ENCODE measurements around the gene ANKRD16.
A peak's percentile ranks its signal among the peaks of the same experiment; 100 is the strongest.

The ANKRD16 gene

DNA sequence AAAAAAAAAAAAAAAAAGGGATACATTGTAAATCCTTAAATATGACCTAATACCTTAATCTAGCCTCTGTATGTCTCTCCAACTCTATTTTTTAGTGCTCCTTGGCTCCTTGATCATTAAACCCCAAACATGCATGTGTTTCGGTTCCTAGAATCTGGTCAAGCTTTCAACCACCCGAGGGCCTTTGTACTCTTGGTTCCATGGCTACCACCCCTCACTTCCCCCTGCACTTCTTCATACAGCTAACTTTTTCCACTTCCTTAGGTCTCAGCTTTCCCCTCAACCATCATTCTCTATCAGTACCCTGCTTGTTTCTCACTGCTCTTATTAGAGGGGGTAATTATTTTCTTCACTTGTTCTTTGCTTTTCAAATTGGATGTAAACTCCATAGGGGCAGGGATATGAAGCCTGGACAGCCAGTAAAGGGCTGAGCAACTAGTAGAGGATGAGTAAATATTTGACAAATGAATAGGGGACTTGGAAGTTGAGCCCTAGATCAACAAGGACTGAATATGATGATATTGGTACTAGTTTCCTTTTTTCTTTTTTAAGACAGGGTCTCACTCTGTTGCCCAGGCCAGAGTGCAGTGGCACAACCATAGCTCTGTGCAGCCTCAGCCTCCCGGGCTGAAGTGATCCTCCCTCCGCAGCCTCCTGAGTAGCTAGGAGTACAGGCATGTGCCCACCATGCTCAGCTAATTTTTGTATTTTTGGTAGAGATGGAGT lies 72.2 kb downstream of the ANKRD16 start:
- no peak for TF ChIP-seq CTCF (IDR thresholded peaks at IDR 0.05; ENCODE audit: extremely low read depth, missing control alignments)
- peak; percentile 53 for DNase-seq (ENCODE audit: low spot score)

- no peak for TF ChIP-seq CTCF (IDR thresholded peaks at IDR 0.05; ENCODE audit: extremely low read depth, missing control alignments)
- peak; percentile 36 for DNase-seq (ENCODE audit: low spot score)
Observed at GRCh38 chr10:5816170-5816569, 73.5 kb downstream of the ANKRD16 start.

- no peak for DNase-seq (ENCODE audit: low spot score)
- no peak for TF ChIP-seq CTCF (IDR thresholded peaks at IDR 0.05; ENCODE audit: extremely low read depth, missing control alignments)
Observed at GRCh38 chr10:5814110-5815107, 75.3 kb downstream of the ANKRD16 start.

DNA sequence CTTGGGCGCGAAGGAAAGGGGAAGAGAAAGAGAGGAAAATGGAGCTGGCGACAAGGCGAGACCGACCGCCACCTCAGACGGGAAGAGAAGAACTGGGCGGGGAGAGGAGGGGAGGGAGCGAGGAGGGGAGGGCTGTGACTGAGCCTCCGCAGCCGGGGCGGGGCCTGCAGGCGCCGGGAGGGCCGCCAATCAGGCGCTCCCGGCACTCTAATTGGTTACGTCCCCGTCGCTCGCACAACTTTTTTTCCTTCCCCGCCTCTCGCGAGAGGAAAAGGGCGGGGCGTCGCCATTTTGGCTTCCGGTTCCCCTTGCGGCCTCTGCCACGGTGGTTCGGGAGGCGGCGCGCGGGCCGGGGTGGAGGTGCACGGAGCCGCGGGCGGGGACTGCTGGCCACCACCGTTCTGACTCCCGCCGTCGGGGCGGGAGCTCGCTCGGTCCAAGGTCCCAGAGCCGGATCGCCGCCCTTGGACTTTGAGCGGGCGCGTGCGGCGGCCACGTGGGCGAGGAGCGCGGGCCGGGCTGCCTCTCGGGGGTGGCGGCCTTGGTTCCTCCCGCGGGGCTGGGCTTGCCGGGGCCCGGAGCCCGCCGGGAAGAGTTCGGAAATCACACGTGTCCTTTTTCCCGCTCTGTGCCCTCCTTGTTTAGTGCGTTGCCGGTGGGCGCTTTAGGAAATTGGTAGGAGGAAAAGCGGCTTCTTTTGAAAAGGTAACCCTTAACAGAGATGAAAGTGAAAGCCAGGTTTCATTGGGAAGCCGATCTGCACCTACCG lies 76.2 kb downstream of the ANKRD16 start, which contains the start of gene GDI2:
Gene GDI2 (minus strand): TSS at position 94 of the 769 bp plus-strand sequence. CDS start 176 bp downstream, outside the sequence.
- peak; percentile 99 for DNase-seq (ENCODE audit: low spot score)
- no peak for TF ChIP-seq CTCF (IDR thresholded peaks at IDR 0.05; ENCODE audit: extremely low read depth, missing control alignments)

- no peak for TF ChIP-seq CTCF (IDR thresholded peaks at IDR 0.05; ENCODE audit: extremely low read depth, missing control alignments)
- DNase-seq (ENCODE audit: low spot score), result no peak
Observed at GRCh38 chr10:5813091-5813340, 76.7 kb downstream of the ANKRD16 start.

- TF ChIP-seq CTCF (IDR thresholded peaks at IDR 0.05; ENCODE audit: extremely low read depth, missing control alignments), result no peak
- no peak for DNase-seq (ENCODE audit: low spot score)
Observed at GRCh38 chr10:5812283-5813090, 77.2 kb downstream of the ANKRD16 start.

All from GM20000 (cell line).